PFSK-1 (cell line): ENCODE results near the gene GSTO2.

Source experiments
- POLR2AphosphoS5 ChIP-seq: IDR thresholded peaks from 2 replicates; pipeline ENCODE4 v1.6.1; 2012; ENCODE audit warnings: low read depth, mild to moderate bottlenecking, control low read depth, low read length, moderate library complexity
- SIN3A ChIP-seq: IDR thresholded peaks from 2 replicates; pipeline ENCODE4 v1.6.1; 2012; ENCODE audit warnings: mild to moderate bottlenecking, low read length, moderate library complexity, borderline replicate concordance; ENCODE audit not compliant: insufficient read depth
- TAF1 ChIP-seq: IDR thresholded peaks from 2 replicates; pipeline ENCODE4 v1.6.1; 2012; ENCODE audit warnings: low read length, control low read depth, borderline replicate concordance; ENCODE audit not compliant: insufficient read depth
- TF ChIP-seq, protein P1 (sequence below), 2 experiments: IDR thresholded peaks; 2 replicates each; pipeline versions ENCODE4 v1.6.1 to v1.8.0; 2011 to 2012; ENCODE audit warnings: low read depth in 2 of 2, low read length in 2 of 2, control low read depth in 1 of 2, inconsistent platforms in 1 of 2, mild to moderate bottlenecking in 1 of 2, moderate library complexity in 1 of 2; ENCODE audit not compliant: insufficient read depth in 1 of 2

- TF ChIP-seq POLR2AphosphoS5 = no peak
- no peak for TF ChIP-seq SIN3A
- TF ChIP-seq, protein P1, sequence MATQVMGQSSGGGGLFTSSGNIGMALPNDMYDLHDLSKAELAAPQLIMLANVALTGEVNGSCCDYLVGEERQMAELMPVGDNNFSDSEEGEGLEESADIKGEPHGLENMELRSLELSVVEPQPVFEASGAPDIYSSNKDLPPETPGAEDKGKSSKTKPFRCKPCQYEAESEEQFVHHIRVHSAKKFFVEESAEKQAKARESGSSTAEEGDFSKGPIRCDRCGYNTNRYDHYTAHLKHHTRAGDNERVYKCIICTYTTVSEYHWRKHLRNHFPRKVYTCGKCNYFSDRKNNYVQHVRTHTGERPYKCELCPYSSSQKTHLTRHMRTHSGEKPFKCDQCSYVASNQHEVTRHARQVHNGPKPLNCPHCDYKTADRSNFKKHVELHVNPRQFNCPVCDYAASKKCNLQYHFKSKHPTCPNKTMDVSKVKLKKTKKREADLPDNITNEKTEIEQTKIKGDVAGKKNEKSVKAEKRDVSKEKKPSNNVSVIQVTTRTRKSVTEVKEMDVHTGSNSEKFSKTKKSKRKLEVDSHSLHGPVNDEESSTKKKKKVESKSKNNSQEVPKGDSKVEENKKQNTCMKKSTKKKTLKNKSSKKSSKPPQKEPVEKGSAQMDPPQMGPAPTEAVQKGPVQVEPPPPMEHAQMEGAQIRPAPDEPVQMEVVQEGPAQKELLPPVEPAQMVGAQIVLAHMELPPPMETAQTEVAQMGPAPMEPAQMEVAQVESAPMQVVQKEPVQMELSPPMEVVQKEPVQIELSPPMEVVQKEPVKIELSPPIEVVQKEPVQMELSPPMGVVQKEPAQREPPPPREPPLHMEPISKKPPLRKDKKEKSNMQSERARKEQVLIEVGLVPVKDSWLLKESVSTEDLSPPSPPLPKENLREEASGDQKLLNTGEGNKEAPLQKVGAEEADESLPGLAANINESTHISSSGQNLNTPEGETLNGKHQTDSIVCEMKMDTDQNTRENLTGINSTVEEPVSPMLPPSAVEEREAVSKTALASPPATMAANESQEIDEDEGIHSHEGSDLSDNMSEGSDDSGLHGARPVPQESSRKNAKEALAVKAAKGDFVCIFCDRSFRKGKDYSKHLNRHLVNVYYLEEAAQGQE (IDR thresholded peaks at IDR 0.05; ENCODE audit: insufficient read depth in 1 of 2, low read depth in 2 of 2, low read length in 2 of 2) = no peak
- TF ChIP-seq TAF1 = no peak
Measured at GRCh38 chr10:104279550-104280259, 10.7 kb downstream of the GSTO2 start.
